ENCODE results near the gene NTRK1.

DNA sequence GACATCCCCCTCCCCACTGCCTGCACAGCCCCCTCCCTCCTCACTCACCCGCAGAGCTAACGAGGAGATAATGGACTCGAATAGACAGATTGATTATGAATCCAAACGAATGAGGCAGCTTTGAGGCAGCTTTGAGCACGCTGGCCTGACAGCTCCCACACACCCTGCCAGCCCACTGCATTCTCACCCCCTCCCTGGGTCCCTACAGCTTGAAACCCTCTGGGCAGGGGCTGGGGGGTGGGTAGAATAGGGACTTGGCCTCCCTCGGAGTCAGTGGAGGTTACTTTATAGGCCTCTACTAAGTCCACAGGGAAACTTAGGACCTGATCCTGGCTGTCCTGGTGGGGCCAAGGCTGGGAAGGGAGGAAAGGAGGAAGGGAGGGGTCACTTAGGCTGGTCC is 1.9 kb downstream of the NTRK1 start:
- TF ChIP-seq POLR2A (IDR thresholded peaks at IDR 0.05; ENCODE audit: low read depth, low read length) (no peak), SPI1 (IDR thresholded peaks at IDR 0.05; ENCODE audit: low read depth, low read length) (no peak)

Measured in GM12891 (cell line).